Activated CD4-positive, alpha-beta T cell treated with anti-CD3 and anti-CD28 coated beads, Interleukin-2, amount 10 ng/mL, durations not matched to agents 24 days and 14 days (primary cell): ENCODE data around the gene TUSC2. TPM values are rescaled to one million over a fixed set of nuclear protein-coding genes. Genes with fewer than 3 reads are reported as not detected.

Experiments used
- DNase-seq: peaks from one replicate; pipeline ENCODE4 v3.0.0; 2022
- H3K27ac Mint-ChIP-seq: one replicate; pipeline ENCODE4 v1.8.0; 2022; ENCODE audit warnings: mild to moderate bottlenecking, mixed read lengths
- H3K27me3 Mint-ChIP-seq: one replicate; pipeline ENCODE4 v1.8.0; 2022; ENCODE audit warnings: mixed read lengths
- H3K36me3 Mint-ChIP-seq: one replicate; pipeline ENCODE4 v1.8.0; 2022; ENCODE audit warnings: low read depth, mild to moderate bottlenecking, mixed read lengths
- H3K4me1 Mint-ChIP-seq: one replicate; pipeline ENCODE4 v1.8.0; 2021; ENCODE audit warnings: mixed read lengths
- H3K4me3 Mint-ChIP-seq: one replicate; pipeline ENCODE4 v1.8.0; 2022; ENCODE audit warnings: mild to moderate bottlenecking, moderate library complexity, mixed read lengths
- H3K9me3 Mint-ChIP-seq: one replicate; pipeline ENCODE4 v1.8.0; 2021; ENCODE audit warnings: mixed read lengths
- intact Hi-C: fragments of 100-400 bp; cut with micrococcal nuclease; formaldehyde crosslinking; loops from one replicate; pipeline ENCODE4 v1.15.1; 2023
- total RNA-seq: library from RNA; stranded (reverse); gene quantifications from 2 replicates; pipeline ENCODE4 v1.2.3, GENCODE V29; 2022

TUSC2 gene
- total RNA-seq, 1 donor from 2014 or later: 25.0 TPM

- no peak overlapping the region for H3K4me3 Mint-ChIP-seq
- peaks cover 28% of the 10 kb centered on the region for H3K4me1 Mint-ChIP-seq
- H3K36me3 Mint-ChIP-seq: peaks cover 17% of the 10 kb centered on the region
- DNase-seq: no peak
- no peaks in the 10 kb centered on the region for H3K9me3 Mint-ChIP-seq
- intact Hi-C loops: loop anchor here (10.0 kb wide), 1 partner anchor 1848 kb away; no protein-coding TSS in a partner anchor
- no peaks in the 10 kb centered on the region for H3K27me3 Mint-ChIP-seq
- H3K27ac Mint-ChIP-seq: no peak overlapping the region
These were observed 4.9 kb downstream of the TUSC2 start for GRCh38 chr3:50323092-50323600.

GRCh38 chr3:50322386-50323091 is 5.5 kb downstream of the TUSC2 start, which contains the start of gene HYAL2:
TSS of gene HYAL2 (minus strand) at chr3:50322745. CDS start at chr3:50320489, 2,256 bp downstream.
- Mint-ChIP-seq H3K4me1 (peaks cover 28% of the 10 kb centered on the region), H3K36me3 (peaks cover 17% of the 10 kb centered on the region)

GRCh38 chr3:50322115-50322385 is 6.0 kb downstream of the TUSC2 start:
- Mint-ChIP-seq H3K27me3 (no peaks in the 10 kb centered on the region), H3K27ac (no peak overlapping the region), H3K36me3 (peaks cover 18% of the 10 kb centered on the region), H3K4me3 (peak overlapping the region; percentile 86), H3K4me1 (peaks cover 27% of the 10 kb centered on the region), H3K9me3 (no peaks in the 10 kb centered on the region)
- DNase-seq: no peak
- intact Hi-C loops: loop anchor here (10.0 kb wide), 1 partner anchor 1847 kb away; no protein-coding TSS in a partner anchor

More at GRCh38 chr3:50322386-50323091, 5.5 kb downstream of the TUSC2 start, which contains the start of gene HYAL2:
- Mint-ChIP-seq H3K4me3 (peak within 1 kb of the TSS; percentile 86), H3K27me3 (no peaks in the 10 kb centered on the region), H3K27ac (peak within 1 kb of the TSS; percentile 92), H3K9me3 (no peaks in the 10 kb centered on the region)
- DNase-seq: no peak
- intact Hi-C loops: loop anchor here (10.0 kb wide), 1 partner anchor 1848 kb away; no protein-coding TSS in a partner anchor

- Mint-ChIP-seq H3K27me3 (no peaks in the 10 kb centered on the region), H3K9me3 (no peaks in the 10 kb centered on the region), H3K27ac (peak overlapping the region; percentile 92), H3K4me3 (peak overlapping the region; percentile 88), H3K36me3 (peaks cover 21% of the 10 kb centered on the region), H3K4me1 (peaks cover 27% of the 10 kb centered on the region)
- peak; percentile 96 for DNase-seq
- intact Hi-C loops: loop anchor here (1.0 to 10.0 kb wide), 4 partner anchors 16 to 1847 kb away; partner anchors contain the start of genes HYAL3 and NAA80
These were observed 6.5 kb downstream of the TUSC2 start for GRCh38 chr3:50321336-50322114.

DNA sequence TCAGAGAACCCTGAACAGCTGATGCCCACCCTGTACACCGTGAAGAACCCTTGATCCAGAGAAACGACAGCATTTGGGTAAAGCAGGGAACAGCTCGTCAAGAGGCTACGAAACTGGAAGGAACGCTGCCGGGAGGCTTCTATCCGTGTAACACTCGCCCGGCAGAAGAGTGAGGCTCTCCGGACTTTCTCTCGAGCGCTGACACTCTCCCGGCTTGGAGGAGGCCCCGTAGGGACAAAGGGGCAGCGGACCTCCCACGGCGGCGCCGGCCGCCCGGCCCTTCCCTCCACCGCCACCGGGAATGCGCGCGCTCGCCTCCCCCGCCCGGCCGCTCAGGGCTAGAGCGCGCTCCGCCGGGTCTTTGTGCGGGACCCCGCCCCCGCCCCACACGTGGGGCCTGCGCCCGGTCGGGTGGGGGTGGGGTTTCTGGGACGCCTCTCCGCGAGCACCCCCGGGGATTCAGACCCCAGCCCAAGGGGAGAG is 7.1 kb downstream of the TUSC2 start:
- no peaks in the 10 kb centered on the region for H3K27me3 Mint-ChIP-seq

GRCh38 chr3:50319894-50320625 is 8.0 kb downstream of the TUSC2 start:
- Mint-ChIP-seq H3K27ac (peak overlapping the region; percentile 34), H3K9me3 (no peaks in the 10 kb centered on the region), H3K36me3 (peaks cover 24% of the 10 kb centered on the region), H3K4me1 (peaks cover 32% of the 10 kb centered on the region), H3K4me3 (peak overlapping the region; percentile 88), H3K27me3 (no peaks in the 10 kb centered on the region)
- intact Hi-C loops: loop anchor here (2.0 to 10.0 kb wide), 2 partner anchors 93 to 1845 kb away; no protein-coding TSS in a partner anchor
- DNase-seq: no peak

More for the DNA sequence above, 7.1 kb downstream of the TUSC2 start:
- peaks cover 29% of the 10 kb centered on the region for H3K4me1 Mint-ChIP-seq
- H3K4me3 Mint-ChIP-seq: peak overlapping the region; percentile 88
- H3K9me3 Mint-ChIP-seq: no peaks in the 10 kb centered on the region
- peak overlapping the region; percentile 86 for H3K27ac Mint-ChIP-seq
- peaks cover 24% of the 10 kb centered on the region for H3K36me3 Mint-ChIP-seq
- DNase-seq: peak; percentile 93
- intact Hi-C loops: loop anchor here (1.0 to 10.0 kb wide), 4 partner anchors 16 to 1846 kb away; partner anchors contain the start of genes HYAL3 and NAA80

DNA sequence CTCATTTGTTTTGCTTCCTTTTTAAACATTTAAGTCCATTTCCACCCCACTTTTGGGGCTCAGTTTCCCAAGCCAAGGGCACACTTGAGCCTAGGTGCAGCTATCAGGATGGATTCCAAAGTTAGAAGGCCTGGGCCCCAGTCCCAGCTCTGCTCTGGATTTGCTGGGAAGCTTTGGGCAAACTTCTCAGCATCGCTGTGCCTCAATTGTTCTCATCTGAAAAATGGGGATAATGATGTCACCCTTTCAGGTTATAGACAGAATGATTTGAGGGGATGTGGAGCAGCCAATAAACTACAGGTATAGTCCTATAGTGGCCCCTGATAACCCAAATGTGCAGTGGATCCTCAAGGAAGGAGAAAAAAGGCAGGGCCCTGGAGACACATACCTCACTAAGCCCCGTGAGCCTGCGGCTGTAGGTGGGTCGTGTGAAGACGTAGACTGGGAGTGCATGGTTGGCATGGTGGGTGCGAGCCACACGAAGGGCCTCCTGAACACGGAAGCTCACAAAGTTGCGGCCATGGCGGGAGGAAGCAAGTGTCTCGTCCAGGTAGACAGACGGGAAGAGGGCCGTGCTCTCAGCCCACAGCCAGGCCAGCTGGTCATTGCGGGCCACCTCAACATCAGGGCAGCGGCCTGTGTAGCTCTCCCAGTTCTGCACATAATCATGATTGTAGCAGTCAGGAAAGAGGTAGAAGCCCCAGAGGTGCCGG is 8.7 kb downstream of the TUSC2 start:
- H3K27me3 Mint-ChIP-seq: no peaks in the 10 kb centered on the region
- intact Hi-C loops: no loop called here
- H3K36me3 Mint-ChIP-seq: peaks cover 20% of the 10 kb centered on the region
- H3K27ac Mint-ChIP-seq: no peak overlapping the region
- peak overlapping the region; percentile 4 for H3K4me3 Mint-ChIP-seq
- H3K4me1 Mint-ChIP-seq: peaks cover 30% of the 10 kb centered on the region
- no peak for DNase-seq
- H3K9me3 Mint-ChIP-seq: no peaks in the 10 kb centered on the region

DNA sequence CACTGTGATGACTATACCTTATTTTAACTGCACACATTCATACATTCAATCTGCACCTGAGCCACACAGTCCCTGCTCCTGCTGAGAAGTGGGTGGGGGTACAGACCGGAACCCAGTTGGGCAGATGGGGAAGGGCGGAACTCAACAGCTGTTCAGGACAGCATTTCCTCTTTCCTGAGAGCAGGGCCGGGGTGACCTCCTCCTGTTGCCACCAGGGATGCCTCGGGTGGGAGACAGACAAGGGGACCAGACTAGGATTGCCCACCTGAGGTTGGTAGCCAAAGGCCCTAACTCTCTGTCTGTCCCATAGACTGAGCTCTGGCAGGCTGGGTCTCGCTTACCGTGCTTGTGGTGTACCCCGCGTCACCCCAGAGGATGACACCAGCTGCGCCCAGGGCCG is 9.4 kb downstream of the TUSC2 start:
- DNase-seq: no peak
- Mint-ChIP-seq H3K36me3 (peaks cover 21% of the 10 kb centered on the region), H3K27me3 (no peaks in the 10 kb centered on the region), H3K27ac (peak overlapping the region; percentile 53), H3K4me1 (peaks cover 30% of the 10 kb centered on the region), H3K9me3 (no peaks in the 10 kb centered on the region), H3K4me3 (peak overlapping the region; percentile 39)
- intact Hi-C loops: no loop called here

- intact Hi-C loops: no loop called here
- peaks cover 21% of the 10 kb centered on the region for H3K36me3 Mint-ChIP-seq
- H3K9me3 Mint-ChIP-seq: no peaks in the 10 kb centered on the region
- H3K4me3 Mint-ChIP-seq: no peak overlapping the region
- H3K27ac Mint-ChIP-seq: no peak overlapping the region
- no peaks in the 10 kb centered on the region for H3K27me3 Mint-ChIP-seq
- DNase-seq: no peak
- H3K4me1 Mint-ChIP-seq: peaks cover 30% of the 10 kb centered on the region
These were observed 9.9 kb downstream of the TUSC2 start for GRCh38 chr3:50318163-50318562.

DNA sequence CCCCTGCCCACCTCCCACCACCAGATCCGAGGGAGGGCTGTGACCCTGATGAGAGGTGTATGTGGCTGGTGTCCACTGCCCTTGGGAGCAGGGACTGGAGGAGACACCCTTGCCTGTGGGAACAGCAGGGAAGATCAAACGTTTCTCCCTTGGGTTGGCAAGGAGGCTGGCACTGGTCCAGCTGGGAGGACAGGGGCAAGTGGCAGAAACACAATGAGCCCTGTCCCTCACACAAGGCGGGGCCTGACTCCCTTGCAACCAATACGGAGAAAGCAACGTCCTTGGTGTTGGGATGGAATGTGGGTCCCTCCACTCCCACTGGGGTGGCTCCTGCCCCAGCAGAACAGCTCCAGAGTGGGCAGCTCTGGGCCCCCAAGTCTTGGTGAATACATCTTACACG is 10.7 kb downstream of the TUSC2 start:
- Mint-ChIP-seq H3K4me1 (peaks cover 29% of the 10 kb centered on the region), H3K4me3 (no peak overlapping the region), H3K27me3 (no peaks in the 10 kb centered on the region), H3K9me3 (no peaks in the 10 kb centered on the region), H3K36me3 (peaks cover 21% of the 10 kb centered on the region), H3K27ac (no peak overlapping the region)
- intact Hi-C loops: no loop called here
- DNase-seq: no peak

- Mint-ChIP-seq H3K4me1 (peaks cover 28% of the 10 kb centered on the region), H3K27me3 (no peaks in the 10 kb centered on the region), H3K9me3 (no peaks in the 10 kb centered on the region), H3K36me3 (peaks cover 21% of the 10 kb centered on the region), H3K4me3 (peak overlapping the region; percentile 36), H3K27ac (peak overlapping the region; percentile 2)
- peak; percentile 77 for DNase-seq
- intact Hi-C loops: no loop called here
These were observed 11.3 kb downstream of the TUSC2 start for GRCh38 chr3:50316657-50317242.

DNA sequence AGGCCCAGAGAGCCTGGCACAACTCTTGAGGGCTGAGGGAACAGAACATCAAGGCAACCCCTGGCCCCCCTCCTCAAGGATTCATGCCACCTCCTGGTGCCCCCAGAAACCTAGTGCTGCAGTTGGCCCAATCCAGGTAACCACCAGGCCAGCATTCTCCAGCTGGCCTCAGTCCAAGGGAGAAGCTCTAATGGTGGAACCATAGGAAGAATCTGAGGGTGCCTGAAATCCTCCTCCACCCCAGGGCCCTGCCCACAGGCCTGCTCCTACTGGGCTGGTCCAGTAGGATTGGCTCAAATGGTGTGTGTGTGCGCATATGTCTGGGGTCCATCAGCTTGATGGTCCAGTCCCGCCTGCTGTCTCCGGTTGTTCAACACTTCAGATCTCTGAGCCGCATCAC is 13.2 kb downstream of the TUSC2 start:
- Mint-ChIP-seq H3K27me3 (no peaks in the 10 kb centered on the region), H3K27ac (no peak overlapping the region)
- no peak for DNase-seq

More for the DNA sequence above, 13.2 kb downstream of the TUSC2 start:
- Mint-ChIP-seq H3K36me3 (peaks cover 22% of the 10 kb centered on the region), H3K4me3 (no peak overlapping the region), H3K9me3 (no peaks in the 10 kb centered on the region), H3K4me1 (peaks cover 20% of the 10 kb centered on the region)
- intact Hi-C loops: no loop called here
